GM12878 (cell line): ENCODE data around the gene CDC25C. TPM values are rescaled to one million over a fixed set of nuclear protein-coding genes. Genes with fewer than 3 reads are reported as not detected.

ENCODE experiments used
- ATAC-seq: fragments of 200-7000 bp; cut with Tn5 transposase; 3 replicates; pipeline ENCODE4 v1.9.1; 2020; ENCODE audit warnings: mild to moderate bottlenecking, moderate library complexity
- BruUV-seq: library from RNA; stranded (reverse); fragments of 400-500 nt; replicated peaks from 2 replicates; lab custom pipeline; 2021; lab: Mats Ljungman, UMichigan
- CTCF ChIA-PET: fragments of 300-600 bp; sonication (Branson Sonifier 250); formaldehyde crosslinking; extraction: SDS; loops from one replicate; lab custom pipeline; 2021; ENCODE audit warnings: inconsistent platforms; lab: Yijun Ruan, JAX
- POLR2A ChIA-PET: fragments of 350-600 bp; formaldehyde crosslinking; extraction: SDS; loops from one replicate; lab custom pipeline; 2021; ENCODE audit warnings: inconsistent platforms; lab: Charles Lee
- RAD21 ChIA-PET: fragments of 300-600 bp; sonication (Branson Sonifier 250); formaldehyde crosslinking; loops from one replicate; lab custom pipeline; 2023; ENCODE audit warnings: antibody characterized with exemption; ENCODE audit not compliant: unreplicated experiment; lab: Charles Lee
- SMC1A ChIA-PET: fragments of 300-600 bp; sonication (Branson Sonifier 250); formaldehyde crosslinking; loops from one replicate; lab custom pipeline; 2023; ENCODE audit not compliant: unreplicated experiment, uncharacterized antibody; lab: Charles Lee
- DNase-seq: peaks from one replicate; pipeline ENCODE4 v3.0.0-alpha.2; 2011; ENCODE audit warnings: low read depth, low spot score
- FAIRE-seq: peaks from 3 replicates; lab custom pipeline; 2011; peaks lifted over from hg19 to GRCh38; lab: Jason Lieb, UNC
- H2AFZ ChIP-seq: 2 replicates; pipeline ENCODE4 v1.6.0; 2011; ENCODE audit warnings: low read depth, low read length, control low read depth; ENCODE audit not compliant: control insufficient read depth
- H3K27ac ChIP-seq: 2 replicates; pipeline ENCODE4 v1.5.1; 2011; ENCODE audit warnings: control low read depth; ENCODE audit not compliant: control insufficient read depth, insufficient read depth
- H3K27me3 ChIP-seq, 2 experiments: replicated peaks in 1 of 2; 2 replicates each; pipeline versions ENCODE4 v1.6.0 to v1.6.1; 2011; ENCODE audit warnings: low read length in 1 of 2; ENCODE audit not compliant: control insufficient read depth in 2 of 2, insufficient read depth in 2 of 2
- H3K36me3 ChIP-seq, 2 experiments: 2 replicates each; pipeline ENCODE4 v1.5.1; 2011; ENCODE audit warnings: low read length in 1 of 2; ENCODE audit not compliant: control insufficient read depth in 2 of 2, insufficient read depth in 2 of 2
- H3K4me1 ChIP-seq: 2 replicates; pipeline ENCODE4 v1.6.1; 2011; ENCODE audit warnings: mild to moderate bottlenecking, low read length, moderate library complexity, mixed read lengths; ENCODE audit not compliant: control insufficient read depth, insufficient read depth
- H3K4me2 ChIP-seq: 2 replicates; pipeline ENCODE4 v1.6.0; 2011; ENCODE audit warnings: control low read depth; ENCODE audit not compliant: control insufficient read depth, insufficient read depth
- H3K4me3 ChIP-seq: fragments of 200-600 bp; sonication (generic); 2 replicates; pipeline ENCODE4 v1.5.1; 2016
- H3K79me2 ChIP-seq: 2 replicates; pipeline ENCODE4 v1.6.0; 2011; ENCODE audit warnings: low read length; ENCODE audit not compliant: control insufficient read depth, insufficient read depth
- H3K9ac ChIP-seq: 2 replicates; pipeline ENCODE4 v1.8.0; 2011; ENCODE audit warnings: low read length, control low read depth, mixed read lengths; ENCODE audit not compliant: control insufficient read depth, insufficient read depth
- H3K9me3 ChIP-seq: replicated peaks from 3 replicates; pipeline ENCODE4 v1.5.1; 2011; ENCODE audit warnings: mild to moderate bottlenecking, low read length; ENCODE audit not compliant: control insufficient read depth, insufficient read depth
- H4K20me1 ChIP-seq: 2 replicates; pipeline ENCODE4 v1.6.0; 2011; ENCODE audit not compliant: control insufficient read depth, insufficient read depth
- E2F4 ChIP-seq: IDR thresholded peaks from 2 replicates; pipeline ENCODE4 v1.6.1; 2012; ENCODE audit warnings: low read depth, low read length, improper control_type of control experiment
- ESRRA ChIP-seq: IDR thresholded peaks from 2 replicates; pipeline ENCODE4 v1.6.1; 2012; ENCODE audit warnings: mild to moderate bottlenecking, low read length, improper control_type of control experiment
- IKZF2 ChIP-seq, 2 experiments: fragments of 450-650 bp; IDR thresholded peaks; 2 replicates each; pipeline ENCODE4 v1.6.1; 2017; ENCODE audit warnings: mild to moderate bottlenecking in 2 of 2, moderate library complexity in 2 of 2
- LARP7 ChIP-seq: fragments of 450-650 bp; IDR thresholded peaks from 2 replicates; pipeline ENCODE4 v1.6.1; 2017; ENCODE audit warnings: mild to moderate bottlenecking
- ZNF622 ChIP-seq: fragments of 450-650 bp; IDR thresholded peaks from 2 replicates; pipeline ENCODE4 v1.6.1; 2017; ENCODE audit warnings: mild to moderate bottlenecking, inconsistent platforms
- WGBS: methylation state at CpG from one replicate; pipeline ENCODE4 v1.1.6; 2016; ENCODE audit warnings: low lambda C conversion rate; ENCODE audit not compliant: insufficient replicate concordance, insufficient coverage; ENCODE audit errors: missing lambda C conversion rate; 5-methylcytosine and 5-hydroxymethylcytosine counted together
- in situ Hi-C: fragments of 300-500 bp; cut with MboI; formaldehyde crosslinking; loops from 9 replicates; pipeline ENCODE4 v1.14.3; 2018; ENCODE audit warnings: mixed read lengths
- intact Hi-C: fragments of 100-400 bp; cut with micrococcal nuclease; formaldehyde crosslinking; loops from one replicate; pipeline ENCODE4 v1.14.2; 2022; ENCODE audit not compliant: unreplicated experiment
- polyA plus RNA-seq, 11 experiments: library from polyadenylated mRNA; depleted of rRNA in 4 of 11; unstranded in 6 of 11; stranded (reverse) in 5 of 11; fragments of >200 nt; fragmentation: Nextera tagmentation in 4 of 11; fragmentation: Illumina TruSeq in 1 of 11; extraction: Ambion mirVana in 4 of 11; extraction: Trizol in 1 of 11; gene quantifications; 1 replicate in 1 of 11; 2 replicates in 10 of 11; pipeline versions ENCODE4 v1.2.1 to v1.2.3, GENCODE V29; 2011 to 2016; ENCODE audit warnings: inconsistent platforms in 2 of 11, missing spikeins in 2 of 11, low read depth in 1 of 11
- total RNA-seq, 4 experiments: library from RNA; depleted of rRNA in 3 of 4; stranded (reverse); fragments of >200 nt in 3 of 4; fragmentation: Illumina TruSeq in 1 of 4; extraction: Trizol in 1 of 4; gene quantifications; 2 replicates each; pipeline versions ENCODE4 v1.2.1 to v1.2.3, GENCODE V29; 2013 to 2021
- TF ChIP-seq, protein P1 (sequence below): fragments of 450-650 bp; IDR thresholded peaks from 2 replicates; pipeline ENCODE4 v1.6.1; 2018; ENCODE audit warnings: mild to moderate bottlenecking, low read depth, moderate library complexity; ENCODE audit not compliant: partially characterized antibody
- TF ChIP-seq, protein P2 (sequence below): IDR thresholded peaks from 2 replicates; pipeline ENCODE4 v1.6.1; 2012; ENCODE audit warnings: low read depth, low read length, improper control_type of control experiment

Gene CDC25C
- total and polyA plus RNA-seq, 10 of the 15 experiments (the other 5 are each of a cell fraction or from before 2014, with no cell fraction given): 9.2 to 30.7 (median 14.9) TPM

GRCh38 chr5:138257583-138257982 lies 74.0 kb downstream of the CDC25C start:
- WGBS: 80% methylated on average over 29 of the region's 29 CpGs
- CTCF ChIA-PET: no interaction called here
- no peaks in the 10 kb centered on the region for H3K27me3 ChIP-seq
- BruUV-seq: no TSS peak
- H2AFZ ChIP-seq: no peak overlapping the region
- no peak overlapping the region for H3K4me2 ChIP-seq
- SMC1A ChIA-PET: no interaction called here
- peaks cover 2% of the 10 kb centered on the region for H3K4me1 ChIP-seq
- no peaks in the 10 kb centered on the region for H3K9me3 ChIP-seq
- H3K4me3 ChIP-seq: no peak overlapping the region
- H3K9ac ChIP-seq: no peak overlapping the region
- no peak overlapping the region for H3K27ac ChIP-seq
- no peak for TF ChIP-seq LARP7
- TF ChIP-seq, protein P1, sequence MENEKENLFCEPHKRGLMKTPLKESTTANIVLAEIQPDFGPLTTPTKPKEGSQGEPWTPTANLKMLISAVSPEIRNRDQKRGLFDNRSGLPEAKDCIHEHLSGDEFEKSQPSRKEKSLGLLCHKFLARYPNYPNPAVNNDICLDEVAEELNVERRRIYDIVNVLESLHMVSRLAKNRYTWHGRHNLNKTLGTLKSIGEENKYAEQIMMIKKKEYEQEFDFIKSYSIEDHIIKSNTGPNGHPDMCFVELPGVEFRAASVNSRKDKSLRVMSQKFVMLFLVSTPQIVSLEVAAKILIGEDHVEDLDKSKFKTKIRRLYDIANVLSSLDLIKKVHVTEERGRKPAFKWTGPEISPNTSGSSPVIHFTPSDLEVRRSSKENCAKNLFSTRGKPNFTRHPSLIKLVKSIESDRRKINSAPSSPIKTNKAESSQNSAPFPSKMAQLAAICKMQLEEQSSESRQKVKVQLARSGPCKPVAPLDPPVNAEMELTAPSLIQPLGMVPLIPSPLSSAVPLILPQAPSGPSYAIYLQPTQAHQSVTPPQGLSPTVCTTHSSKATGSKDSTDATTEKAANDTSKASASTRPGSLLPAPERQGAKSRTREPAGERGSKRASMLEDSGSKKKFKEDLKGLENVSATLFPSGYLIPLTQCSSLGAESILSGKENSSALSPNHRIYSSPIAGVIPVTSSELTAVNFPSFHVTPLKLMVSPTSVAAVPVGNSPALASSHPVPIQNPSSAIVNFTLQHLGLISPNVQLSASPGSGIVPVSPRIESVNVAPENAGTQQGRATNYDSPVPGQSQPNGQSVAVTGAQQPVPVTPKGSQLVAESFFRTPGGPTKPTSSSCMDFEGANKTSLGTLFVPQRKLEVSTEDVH: no peak
- TF ChIP-seq IKZF2 (IDR thresholded peaks at IDR 0.05): no peak
- TF ChIP-seq, protein P2, sequence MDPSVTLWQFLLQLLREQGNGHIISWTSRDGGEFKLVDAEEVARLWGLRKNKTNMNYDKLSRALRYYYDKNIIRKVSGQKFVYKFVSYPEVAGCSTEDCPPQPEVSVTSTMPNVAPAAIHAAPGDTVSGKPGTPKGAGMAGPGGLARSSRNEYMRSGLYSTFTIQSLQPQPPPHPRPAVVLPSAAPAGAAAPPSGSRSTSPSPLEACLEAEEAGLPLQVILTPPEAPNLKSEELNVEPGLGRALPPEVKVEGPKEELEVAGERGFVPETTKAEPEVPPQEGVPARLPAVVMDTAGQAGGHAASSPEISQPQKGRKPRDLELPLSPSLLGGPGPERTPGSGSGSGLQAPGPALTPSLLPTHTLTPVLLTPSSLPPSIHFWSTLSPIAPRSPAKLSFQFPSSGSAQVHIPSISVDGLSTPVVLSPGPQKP: no peak
- TF ChIP-seq ESRRA: no peak
- TF ChIP-seq E2F4: no peak
- TF ChIP-seq ZNF622: no peak
- no peaks in the 10 kb centered on the region for H4K20me1 ChIP-seq
- H3K36me3 ChIP-seq: no peaks in the 10 kb centered on the region
- intact Hi-C loops (no loop called here), in situ Hi-C loops (no loop called here)
- no peak for ATAC-seq
- RAD21 ChIA-PET: no interaction called here
- no peak for FAIRE-seq
- no peak for DNase-seq
- no peaks in the 10 kb centered on the region for H3K79me2 ChIP-seq
- POLR2A ChIA-PET: no interaction called here
